Mammary epithelial cell (primary cell): ENCODE results near the gene DCHS1.

Source experiments
- EZH2 ChIP-seq: IDR thresholded peaks from 2 replicates; pipeline ENCODE4 v1.6.1; 2012; ENCODE audit warnings: low read length, inconsistent platforms, borderline replicate concordance
- TF ChIP-seq, protein P1 (sequence below), 2 donors: IDR thresholded peaks in 1 of 2; conservative IDR thresholded peaks in 1 of 2; 2 replicates each; pipeline ENCODE4 v1.5.1; 2011 to 2012; ENCODE audit warnings: inconsistent platforms in 2 of 2, low read length in 2 of 2, mild to moderate bottlenecking in 2 of 2, control low read depth in 1 of 2, low read depth in 1 of 2; ENCODE audit not compliant: insufficient read depth in 1 of 2; ENCODE audit errors: extremely low read depth in 1 of 2

DNA sequence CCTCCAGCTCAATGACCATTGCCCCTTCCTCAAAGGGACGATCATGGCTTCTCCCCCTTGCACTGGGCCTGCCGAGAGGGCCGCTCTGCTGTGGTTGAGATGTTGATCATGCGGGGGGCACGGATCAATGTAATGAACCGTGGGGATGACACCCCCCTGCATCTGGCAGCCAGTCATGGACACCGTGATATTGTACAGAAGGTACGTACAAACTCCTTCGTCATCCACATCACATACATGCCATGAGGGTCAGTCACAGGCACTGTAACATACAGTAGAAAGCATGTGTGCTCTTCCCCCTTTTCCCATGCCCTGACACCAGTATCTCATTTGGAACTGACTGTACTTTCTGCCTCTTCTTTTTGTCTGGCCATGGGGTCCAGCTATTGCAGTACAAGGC is 47.6 kb downstream of the DCHS1 start:
- TF ChIP-seq, protein P1, sequence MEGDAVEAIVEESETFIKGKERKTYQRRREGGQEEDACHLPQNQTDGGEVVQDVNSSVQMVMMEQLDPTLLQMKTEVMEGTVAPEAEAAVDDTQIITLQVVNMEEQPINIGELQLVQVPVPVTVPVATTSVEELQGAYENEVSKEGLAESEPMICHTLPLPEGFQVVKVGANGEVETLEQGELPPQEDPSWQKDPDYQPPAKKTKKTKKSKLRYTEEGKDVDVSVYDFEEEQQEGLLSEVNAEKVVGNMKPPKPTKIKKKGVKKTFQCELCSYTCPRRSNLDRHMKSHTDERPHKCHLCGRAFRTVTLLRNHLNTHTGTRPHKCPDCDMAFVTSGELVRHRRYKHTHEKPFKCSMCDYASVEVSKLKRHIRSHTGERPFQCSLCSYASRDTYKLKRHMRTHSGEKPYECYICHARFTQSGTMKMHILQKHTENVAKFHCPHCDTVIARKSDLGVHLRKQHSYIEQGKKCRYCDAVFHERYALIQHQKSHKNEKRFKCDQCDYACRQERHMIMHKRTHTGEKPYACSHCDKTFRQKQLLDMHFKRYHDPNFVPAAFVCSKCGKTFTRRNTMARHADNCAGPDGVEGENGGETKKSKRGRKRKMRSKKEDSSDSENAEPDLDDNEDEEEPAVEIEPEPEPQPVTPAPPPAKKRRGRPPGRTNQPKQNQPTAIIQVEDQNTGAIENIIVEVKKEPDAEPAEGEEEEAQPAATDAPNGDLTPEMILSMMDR (conservative IDR thresholded peaks at IDR 0.05 in 1 of 2, IDR thresholded peaks at IDR 0.05 in 1 of 2; ENCODE audit: extremely low read depth in 1 of 2, insufficient read depth in 1 of 2, low read depth in 1 of 2, low read length in 2 of 2), result no peak
- no peak for TF ChIP-seq EZH2
